Glomerular visceral epithelial cell (primary cell): ENCODE data around the gene GHR.

Source experiments
- DNase-seq: peaks from one replicate; pipeline ENCODE4 v3.0.0-alpha.2; 2016; ENCODE audit errors: extremely low spot score

GHR gene

DNA sequence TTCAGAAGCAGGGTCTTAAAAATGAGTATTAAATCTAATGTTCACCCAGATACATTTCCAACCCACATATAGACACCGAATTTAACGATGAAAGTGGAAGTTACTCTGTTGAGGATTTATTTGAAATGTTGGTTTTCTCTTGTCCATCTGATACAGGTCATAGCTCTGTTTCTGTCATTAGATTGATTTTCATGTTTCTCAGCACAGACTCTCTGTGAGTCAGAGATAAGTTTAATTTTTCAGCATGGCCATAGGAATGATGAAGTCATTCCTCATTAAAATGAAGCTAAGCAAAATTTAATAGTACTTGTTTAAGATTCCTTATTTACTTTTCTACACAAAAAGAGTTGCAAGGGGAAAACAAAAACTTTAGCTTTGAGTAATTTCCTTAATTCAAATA, 38.8 kb downstream of the GHR start:
- DNase-seq = no peak

DNA sequence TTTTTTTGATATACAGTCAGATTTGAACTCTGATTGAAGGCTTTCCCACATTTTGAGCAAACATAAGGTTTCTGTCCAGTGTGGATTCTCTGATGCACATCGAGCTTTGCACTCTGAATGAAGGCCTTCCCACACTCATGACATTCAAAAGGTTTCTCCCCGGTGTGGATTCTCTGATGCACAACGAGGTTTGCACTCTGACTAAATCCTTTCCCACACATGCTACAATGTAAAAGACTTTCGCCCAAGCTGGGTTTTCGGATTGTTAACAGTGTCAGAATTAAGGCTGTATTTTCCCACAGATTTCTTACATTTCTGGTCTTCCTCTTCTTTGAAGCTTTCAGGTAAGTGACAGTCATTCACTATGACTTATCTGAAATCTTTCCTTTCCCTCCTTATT, 44.3 kb downstream of the GHR start:
- no peak for DNase-seq

GRCh38 chr5:42467981-42468524, 44.8 kb downstream of the GHR start:
- DNase-seq = no peak

DNA sequence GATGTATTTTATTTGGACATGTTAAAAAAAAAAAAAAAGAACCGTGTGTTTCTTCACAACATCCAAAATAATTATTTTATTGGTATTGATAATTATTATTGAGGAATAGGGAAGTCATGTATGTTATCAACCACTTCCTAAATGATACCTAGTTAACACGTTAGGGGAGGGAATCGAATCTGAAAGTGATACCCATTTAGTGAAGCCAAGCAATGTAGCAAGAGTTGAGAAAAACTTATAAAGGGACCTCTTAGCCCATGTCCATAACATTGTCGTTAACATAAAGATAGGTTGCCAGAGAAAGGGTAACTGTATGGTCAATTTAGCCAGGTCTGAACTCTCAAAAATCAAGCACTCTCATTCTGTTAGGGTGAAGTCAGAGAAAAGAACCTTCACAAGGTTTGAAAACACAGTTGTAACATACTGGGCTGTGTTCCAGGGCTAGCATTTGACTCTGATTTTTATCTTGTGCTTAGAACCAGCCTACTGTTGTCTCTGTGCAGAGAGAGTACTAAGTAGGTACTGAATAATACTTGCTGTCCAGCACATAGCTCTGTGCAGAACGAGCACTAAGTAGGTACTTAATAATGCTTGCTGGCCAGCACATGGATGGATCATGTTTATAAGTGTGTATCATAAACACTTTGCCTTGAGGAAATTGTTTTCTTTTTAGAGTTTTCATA, 60.4 kb downstream of the GHR start:
- DNase-seq = no peak

DNA sequence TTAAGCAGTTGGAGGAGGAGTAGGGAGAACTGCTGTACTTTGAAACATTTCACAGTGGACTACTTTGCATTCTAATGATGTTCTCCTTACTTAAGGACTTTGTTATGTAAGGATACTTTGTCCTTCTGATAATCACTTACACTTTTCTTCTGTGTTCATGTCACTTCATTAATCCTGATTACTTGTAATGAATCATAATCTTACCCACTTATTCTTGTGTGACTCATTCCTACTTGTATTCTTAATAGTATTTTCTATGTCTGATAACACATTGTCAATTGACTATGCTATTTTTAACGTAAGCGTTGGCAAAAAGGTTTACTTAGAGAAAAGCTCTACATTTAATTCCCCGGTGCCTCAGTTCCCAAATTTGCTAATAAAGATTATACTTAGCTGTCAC, 63.8 kb downstream of the GHR start:
- no peak for DNase-seq

DNA sequence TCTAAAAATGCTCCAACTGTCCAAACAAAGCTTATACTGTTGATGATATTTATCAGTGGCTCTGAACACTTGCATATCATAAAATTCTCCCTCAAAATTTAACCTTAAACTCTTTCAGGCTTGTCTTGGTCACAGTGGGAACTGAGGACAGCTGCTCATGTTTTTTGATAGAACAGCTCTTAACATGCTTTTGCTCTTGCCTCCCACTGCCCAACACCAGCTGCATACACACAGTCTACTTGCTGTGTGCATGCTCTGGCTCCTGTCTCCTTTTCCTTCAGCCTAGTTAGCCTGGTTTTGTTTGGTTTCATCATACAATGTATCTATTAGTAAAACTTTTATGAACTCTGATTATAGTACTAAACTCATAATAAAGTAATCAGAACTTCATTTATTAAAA, 64.6 kb downstream of the GHR start:
- DNase-seq = no peak

DNA sequence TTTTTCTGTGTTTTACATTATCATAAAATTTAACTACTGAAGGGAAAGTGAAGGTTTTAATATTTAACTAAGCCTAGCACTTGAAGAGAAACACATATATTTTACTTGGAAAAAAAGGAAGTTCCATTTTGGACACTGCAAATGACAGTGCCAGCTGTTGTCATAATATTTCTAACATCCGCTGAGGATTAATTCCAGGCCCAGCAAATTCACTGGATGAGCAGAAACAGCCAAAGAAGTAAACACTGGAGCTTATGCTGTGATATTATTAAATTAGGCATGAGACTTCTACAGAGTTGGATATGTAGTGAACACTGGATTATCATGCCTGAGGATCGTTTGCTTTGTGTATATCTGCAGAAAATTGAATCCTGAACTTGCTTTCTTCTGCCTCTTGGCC, 67.6 kb downstream of the GHR start:
- no peak for DNase-seq

GRCh38 chr5:42491699-42492098, 68.5 kb downstream of the GHR start:
- no peak for DNase-seq

GRCh38 chr5:42492974-42493373, 69.7 kb downstream of the GHR start:
- no peak for DNase-seq

DNA sequence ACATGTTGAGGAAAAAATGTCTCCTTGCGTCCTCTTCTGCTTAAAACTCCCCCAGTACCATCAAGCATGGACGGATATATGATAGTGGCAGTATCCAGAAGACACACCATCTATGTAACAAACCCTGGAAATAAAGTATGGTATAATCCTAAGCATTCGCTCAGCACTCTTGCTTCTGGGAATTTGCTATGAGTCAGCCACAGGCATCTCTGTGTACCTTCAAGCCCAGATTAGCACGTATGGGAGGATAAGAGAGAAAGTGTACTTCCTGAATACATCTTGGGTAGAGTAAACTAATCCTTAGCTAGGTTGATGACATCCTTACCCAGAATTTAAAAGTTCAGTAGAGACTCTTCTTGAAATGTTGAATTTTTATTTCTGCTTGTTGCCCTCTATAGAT, 71.2 kb downstream of the GHR start:
- no peak for DNase-seq

- no peak for DNase-seq
These were observed 72.7 kb downstream of the GHR start for GRCh38 chr5:42495914-42496313.

GRCh38 chr5:42496397-42497156, 73.3 kb downstream of the GHR start:
- DNase-seq = no peak

DNA sequence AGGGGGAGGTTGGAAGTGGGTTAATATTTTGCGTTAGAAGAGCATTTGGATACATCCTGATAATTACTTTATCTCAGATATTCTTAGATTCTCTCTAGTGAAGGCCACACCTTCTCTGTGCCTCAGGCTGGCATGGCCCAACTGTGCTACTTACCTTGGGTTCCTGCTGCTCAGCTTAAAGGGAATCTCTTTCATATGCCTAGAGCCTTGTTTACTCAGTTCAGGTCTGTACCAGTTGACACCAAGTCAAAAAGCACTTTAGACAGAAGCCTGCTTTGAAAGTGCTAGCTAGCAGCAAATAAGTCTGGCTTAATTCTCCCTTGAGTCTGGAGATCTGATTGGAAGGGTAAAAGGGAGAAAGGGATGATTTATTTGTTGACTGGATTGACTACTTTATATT, 74.8 kb downstream of the GHR start:
- no peak for DNase-seq

- no peak for DNase-seq
These were observed 75.8 kb downstream of the GHR start for GRCh38 chr5:42499016-42499415.

GRCh38 chr5:42500003-42500599, 76.9 kb downstream of the GHR start:
- DNase-seq = no peak

GRCh38 chr5:42502613-42503470, 79.6 kb downstream of the GHR start:
- DNase-seq = no peak

- no peak for DNase-seq
These were observed 83.4 kb downstream of the GHR start for GRCh38 chr5:42506662-42507061.

- DNase-seq = no peak
These were observed 84.3 kb downstream of the GHR start for GRCh38 chr5:42507451-42508097.

GRCh38 chr5:42513246-42513645, 90.0 kb downstream of the GHR start:
- no peak for DNase-seq

GRCh38 chr5:42514754-42515153, 91.5 kb downstream of the GHR start:
- no peak for DNase-seq

DNA sequence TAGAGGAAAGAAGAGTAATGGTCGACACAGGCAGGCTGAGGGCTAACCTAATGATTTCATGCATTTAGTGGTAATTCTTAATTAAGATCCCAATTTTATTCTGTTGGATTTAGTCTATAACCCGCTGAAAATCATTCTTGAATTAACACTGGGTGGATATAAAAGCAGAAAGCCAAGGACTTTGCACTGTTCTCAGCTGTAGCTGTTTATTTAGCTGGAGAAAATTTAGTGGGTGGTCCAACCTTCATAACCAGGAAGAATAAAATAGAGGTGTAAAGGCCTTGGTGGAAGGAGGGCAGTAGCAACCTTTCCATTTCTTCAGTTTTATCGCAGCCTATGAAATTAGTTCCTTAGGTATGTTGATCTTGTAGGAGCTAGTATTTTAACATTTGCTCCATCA, 92.3 kb downstream of the GHR start:
- DNase-seq = no peak
